GM10847 (cell line): ENCODE data around the gene ZDHHC14.

Experiments
- POLR2A ChIP-seq: IDR thresholded peaks from 2 replicates; pipeline ENCODE4 v1.6.1; 2011; ENCODE audit not compliant: insufficient read length; ENCODE audit errors: extremely low read depth

The ZDHHC14 gene

DNA sequence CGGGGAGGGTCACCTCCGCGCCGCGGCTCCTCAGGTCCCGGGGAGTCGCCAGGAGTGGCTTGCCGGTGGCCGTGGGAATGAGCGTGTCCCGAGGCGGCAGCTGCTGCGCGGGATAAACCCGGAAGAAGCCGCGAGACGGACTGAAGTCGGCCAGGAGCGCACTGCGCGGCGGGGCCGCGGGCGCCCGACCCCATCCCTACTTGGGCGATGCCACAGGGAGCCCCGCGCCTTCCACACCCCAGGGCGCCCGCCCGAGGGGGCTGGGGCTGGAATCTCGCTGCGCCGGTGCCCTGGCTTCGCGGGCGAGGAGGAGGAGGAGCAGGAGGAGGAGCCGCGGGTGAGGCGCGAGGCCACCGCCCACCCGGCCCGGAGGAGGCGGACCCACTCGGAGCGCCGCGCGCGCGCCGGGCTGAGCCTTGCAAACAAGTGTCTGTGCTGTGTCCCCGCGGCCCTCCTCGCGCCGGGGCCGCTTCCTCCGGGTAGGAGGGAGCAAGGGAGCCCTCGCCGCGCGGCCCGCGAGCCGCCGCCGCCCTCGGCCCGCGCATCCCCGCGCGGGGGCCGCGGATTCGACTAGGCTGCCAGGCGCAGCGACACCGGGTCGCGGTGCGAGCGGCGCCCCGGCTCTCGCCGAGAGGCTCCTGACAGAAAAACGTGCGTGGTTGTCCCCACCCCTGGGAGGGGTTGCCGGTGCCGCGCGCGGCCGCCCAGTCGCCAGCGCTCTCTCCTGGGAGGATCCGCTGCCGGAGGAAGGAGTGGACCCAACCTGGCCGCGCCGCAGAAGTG, at the start of gene ZDHHC14:
Gene ZDHHC14, plus strand, starts transcription at position 412 of the 783 bp plus-strand sequence.
- TF ChIP-seq POLR2A: no peak

DNA sequence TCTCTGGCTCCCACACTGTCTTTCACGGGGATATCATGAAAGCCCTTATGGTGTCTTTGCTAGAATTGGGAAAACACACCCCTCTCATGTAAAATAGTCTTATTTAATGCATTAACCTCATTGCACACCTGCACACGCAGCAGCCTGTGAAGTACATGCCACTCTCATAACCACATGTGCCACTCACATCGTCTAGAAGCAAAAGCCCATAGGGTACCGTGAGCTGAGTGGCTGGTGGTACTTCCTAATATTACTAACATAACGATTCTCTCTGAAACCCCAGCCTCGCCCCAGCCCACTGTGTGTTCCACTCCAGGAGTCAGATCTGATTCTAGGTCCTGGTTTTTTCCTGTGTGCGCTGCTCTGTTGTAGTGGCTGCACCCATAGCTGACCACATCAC, 48.2 kb upstream of the ZDHHC14 start:
- TF ChIP-seq POLR2A: no peak

DNA sequence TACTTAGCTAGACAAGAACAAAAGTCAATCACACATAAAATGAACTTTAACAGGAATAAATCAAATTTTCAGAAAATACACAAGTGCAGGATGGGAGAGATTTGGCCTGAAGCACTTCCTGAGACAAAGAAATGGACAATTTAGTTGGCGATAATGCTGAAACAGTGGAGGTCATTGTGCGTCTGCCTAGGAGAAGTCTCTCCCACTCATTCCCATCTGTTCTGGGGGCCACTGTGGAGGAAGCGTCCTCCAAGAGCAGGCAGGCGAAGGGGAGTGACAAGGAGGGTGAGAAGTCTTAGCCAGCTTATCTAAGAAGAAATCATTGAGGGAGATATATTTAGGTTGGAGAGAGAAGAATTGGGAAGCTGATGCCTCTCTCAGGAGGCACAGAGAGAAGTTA, 47.5 kb upstream of the ZDHHC14 start:
- no peak for TF ChIP-seq POLR2A

- TF ChIP-seq POLR2A: no peak
These were observed 47.0 kb upstream of the ZDHHC14 start for GRCh38 chr6:157333956-157334355.

DNA sequence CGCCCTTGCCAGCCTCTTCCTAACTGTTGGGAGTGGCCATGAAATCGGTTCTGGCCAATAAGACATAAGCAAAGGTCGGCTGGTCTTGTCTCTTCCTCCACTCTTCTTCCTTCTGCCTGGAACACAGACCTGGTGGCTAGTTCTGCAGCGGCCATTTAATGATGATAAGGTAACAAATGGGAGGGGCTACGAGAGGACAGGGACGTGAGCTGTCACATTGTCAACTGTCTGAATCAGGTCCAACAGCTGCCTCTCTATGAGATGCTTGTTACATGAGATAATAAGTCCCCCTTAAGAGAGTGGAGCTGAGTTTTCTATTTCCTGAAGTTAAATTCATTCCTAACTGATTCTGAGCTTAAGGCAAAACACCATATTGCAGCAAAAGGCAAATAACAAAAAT, 45.2 kb upstream of the ZDHHC14 start:
- no peak for TF ChIP-seq POLR2A

DNA sequence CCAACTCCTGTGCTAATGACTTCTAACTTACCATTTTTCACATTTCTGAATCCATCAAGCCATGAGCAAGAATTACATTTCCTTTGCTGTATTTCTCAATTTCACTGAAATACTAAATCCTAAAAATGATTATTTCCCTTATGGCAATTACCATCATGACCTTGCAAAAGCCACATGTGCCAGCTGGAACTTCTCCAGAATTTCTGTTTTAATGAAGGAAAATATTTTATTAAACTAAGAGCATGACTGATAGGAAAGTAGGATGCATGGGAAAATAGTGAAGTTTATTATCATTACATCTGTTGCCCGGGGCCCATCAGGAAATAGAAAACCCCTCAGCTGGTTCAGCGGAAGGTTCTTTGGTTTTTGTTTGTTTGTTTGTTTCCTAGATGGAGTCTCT, 43.2 kb upstream of the ZDHHC14 start:
- no peak for TF ChIP-seq POLR2A

- TF ChIP-seq POLR2A: no peak
These were observed 41.6 kb upstream of the ZDHHC14 start for GRCh38 chr6:157339432-157339831.

- no peak for TF ChIP-seq POLR2A
These were observed 37.3 kb upstream of the ZDHHC14 start for GRCh38 chr6:157343732-157344131.

DNA sequence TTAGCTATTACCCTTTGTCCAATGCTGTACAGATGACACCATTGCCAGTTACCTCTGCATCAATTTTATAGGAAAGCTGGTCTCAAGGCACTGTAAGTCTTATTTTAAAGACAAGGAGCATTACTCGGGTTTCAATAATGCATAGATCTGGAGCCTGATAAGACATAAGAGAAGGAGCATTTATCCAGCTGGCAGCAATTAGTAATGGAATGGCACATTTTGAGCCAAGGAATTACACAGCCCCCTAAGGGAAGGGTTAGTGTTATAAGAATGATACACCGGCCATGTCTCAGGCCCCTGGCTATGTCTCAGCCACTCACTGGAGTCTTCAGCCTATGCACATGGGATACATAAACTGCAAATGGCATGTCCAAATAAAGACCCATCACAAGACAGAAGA, 34.6 kb upstream of the ZDHHC14 start:
- TF ChIP-seq POLR2A: no peak

DNA sequence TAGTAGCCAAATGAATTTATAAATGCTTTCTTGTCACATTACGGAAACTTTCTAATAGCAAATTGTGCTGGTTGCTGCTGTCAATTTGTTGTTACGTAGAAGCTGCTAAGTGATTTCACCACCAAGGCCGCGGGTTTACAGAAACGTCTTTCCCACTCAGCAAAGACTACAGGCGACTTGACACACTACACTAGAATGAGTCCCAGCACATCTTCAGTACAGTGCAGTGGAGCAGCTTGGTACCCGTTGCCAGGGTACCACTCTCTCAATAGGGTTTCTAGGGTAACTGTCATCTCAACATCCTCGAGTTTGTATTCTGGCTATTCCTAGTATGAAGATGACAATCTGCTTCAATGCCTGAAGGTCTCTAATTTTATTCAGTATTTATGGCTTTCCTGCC, 22.7 kb upstream of the ZDHHC14 start:
- TF ChIP-seq POLR2A: no peak

- no peak for TF ChIP-seq POLR2A
These were observed 19.1 kb upstream of the ZDHHC14 start for GRCh38 chr6:157361886-157362285.

DNA sequence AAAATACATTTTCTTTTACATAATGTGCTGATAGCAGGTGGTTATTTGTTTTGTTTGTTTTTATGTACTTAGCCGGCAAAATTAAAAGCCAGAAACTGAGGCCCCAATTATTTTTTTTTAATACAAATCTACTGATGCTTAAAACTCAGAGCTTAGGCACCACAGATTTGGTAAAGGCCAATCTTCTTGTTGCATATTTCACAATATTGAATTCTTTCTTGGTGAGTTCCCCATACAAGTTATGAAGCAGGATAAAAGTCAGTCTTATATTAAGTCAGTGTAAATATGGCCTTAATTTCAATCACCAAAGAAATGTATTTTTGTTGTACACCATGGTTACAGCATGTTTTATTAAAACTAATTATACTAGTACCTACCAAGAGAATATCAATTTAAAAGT, 16.3 kb upstream of the ZDHHC14 start:
- TF ChIP-seq POLR2A: no peak

- no peak for TF ChIP-seq POLR2A
These were observed 14.3 kb upstream of the ZDHHC14 start for GRCh38 chr6:157366648-157367047.

DNA sequence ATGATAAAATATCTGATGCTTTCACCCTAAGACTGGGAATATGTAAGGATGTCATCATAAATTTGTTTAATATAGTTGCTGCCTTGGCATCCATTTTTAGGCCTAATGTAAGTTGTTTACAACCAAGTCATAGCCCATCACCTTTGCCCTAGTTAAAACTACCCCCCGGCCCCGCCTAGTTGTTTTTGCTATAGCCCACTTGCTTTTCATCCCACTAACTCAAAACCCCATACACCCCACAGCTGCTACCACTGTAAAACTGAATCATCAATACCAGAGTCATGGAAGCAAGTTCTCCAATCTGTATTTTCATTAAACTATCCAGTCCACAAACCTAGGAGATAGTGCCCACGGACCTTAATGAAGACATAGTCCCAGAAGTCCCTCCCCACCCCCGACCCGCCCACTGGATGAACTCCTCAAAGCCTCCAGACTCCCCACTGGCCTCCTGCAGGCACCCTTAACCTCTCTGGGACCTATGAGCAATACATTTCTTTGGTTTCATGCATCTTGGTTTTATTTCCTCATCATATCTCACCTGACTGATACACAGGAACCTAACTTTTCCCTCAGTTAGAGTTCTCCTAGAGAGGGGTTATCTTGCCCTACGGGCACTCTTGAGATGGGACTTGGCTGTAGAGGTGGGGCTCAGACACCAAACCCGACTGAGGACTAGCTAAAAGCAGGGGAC, 12.5 kb upstream of the ZDHHC14 start:
- TF ChIP-seq POLR2A: no peak

DNA sequence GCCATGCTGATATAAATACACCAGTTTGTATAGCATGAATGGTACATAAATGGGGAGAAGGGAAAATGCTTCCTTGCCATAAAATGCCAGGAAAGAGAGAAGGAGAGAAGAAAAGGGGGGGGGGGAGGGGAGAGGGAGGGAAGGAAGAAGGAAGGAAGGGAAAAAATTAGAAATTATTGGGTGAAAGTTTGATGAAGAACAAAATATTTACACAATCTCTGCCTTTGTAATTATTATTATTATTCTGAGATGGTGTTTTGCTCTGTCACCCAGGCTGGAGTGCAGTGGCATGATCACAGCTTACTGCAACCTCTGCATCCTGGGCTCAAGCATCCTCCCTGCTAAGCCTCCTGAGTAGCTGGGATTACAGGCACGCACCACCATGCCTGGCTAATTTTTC, 10.2 kb upstream of the ZDHHC14 start:
- no peak for TF ChIP-seq POLR2A

DNA sequence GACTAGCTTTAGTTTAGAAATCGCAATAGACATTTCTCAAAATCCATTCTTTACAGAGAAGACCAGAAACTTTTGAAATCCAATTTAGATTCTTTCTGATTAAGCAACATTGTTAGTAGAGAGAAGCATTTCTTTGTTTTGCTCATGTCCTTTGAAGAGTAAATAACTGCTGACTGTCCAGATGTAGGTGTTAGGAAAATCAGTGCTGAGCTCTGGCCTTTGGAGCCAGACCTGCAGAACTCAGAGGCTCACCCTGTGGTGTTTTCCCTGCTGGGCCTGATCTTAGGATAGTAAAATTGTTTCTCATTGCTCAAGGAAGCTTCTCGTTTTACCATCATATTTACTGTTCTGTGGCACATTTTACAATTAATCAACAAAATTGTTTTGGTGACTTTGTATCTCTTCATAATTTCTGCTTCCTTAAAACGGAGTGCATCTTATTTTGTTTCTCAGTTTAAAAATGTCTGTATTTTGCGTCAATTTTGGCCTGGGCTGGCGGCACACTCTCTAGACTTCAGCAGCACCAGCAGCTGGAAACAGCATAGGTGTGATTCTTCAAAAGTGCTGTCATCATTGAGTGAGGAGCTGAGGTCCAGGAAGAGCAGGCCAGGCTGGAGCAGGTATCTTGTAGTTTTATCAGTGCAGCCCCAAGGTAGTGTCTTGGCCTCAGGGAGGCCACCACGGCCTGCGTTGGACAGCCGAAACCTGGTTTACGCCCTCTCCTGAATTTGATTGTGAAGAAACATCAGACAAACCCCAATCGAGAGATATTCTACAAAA, 8.3 kb upstream of the ZDHHC14 start:
- TF ChIP-seq POLR2A: no peak

DNA sequence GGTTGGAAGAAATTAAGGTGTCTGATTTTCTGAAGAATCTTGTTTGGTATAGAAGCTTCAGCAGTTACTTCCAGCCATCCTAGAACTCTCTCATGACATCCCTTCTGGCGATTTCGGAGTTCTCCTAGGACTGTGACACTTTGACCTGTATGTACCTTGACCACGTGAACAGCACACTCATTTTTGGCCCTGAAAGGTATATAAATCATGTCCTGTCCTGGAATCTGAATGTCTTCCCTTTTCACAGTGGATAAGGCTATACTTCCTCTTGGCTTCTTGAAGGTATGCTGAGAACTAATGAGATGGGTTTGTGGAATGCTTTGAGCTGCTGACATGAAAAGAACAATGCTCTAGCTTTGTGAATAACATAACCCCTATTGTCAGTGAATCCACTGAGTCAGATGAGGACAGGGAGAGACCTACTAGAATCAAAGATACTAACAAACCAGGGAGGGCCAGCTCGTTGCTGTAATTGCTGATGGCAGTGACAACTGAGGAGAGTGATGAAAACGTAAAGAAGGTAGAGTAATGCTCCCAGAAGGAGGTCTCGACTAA, 6.0 kb upstream of the ZDHHC14 start:
- TF ChIP-seq POLR2A: no peak
